ENCODE results near the gene CDX1.

Gene CDX1

GRCh38 chr5:150184990-150185912 is 18.7 kb downstream of the CDX1 start:
- H3K27me3 ChIP-seq (replicated peaks), result peaks cover 19% of the 10 kb centered on the region

GRCh38 chr5:150186137-150186536 is 19.6 kb downstream of the CDX1 start:
- H3K27ac ChIP-seq, result no peak overlapping the region
- TF ChIP-seq CTCF (IDR thresholded peaks at IDR 0.05; ENCODE audit: low read depth, low read length, missing control alignments), result no peak
- in situ Hi-C loops (cut with HindIII; ENCODE audit: low pct_ligation_motif_present, low sequenced_read_pairs), result no loop called here
- H3K27me3 ChIP-seq (replicated peaks), result peaks cover 27% of the 10 kb centered on the region
- no peak for DNase-seq
- no peak overlapping the region for H3K4me3 ChIP-seq (ENCODE audit: low read depth, low read length)
- H3K36me3 ChIP-seq (replicated peaks), result no peaks in the 10 kb centered on the region

More at GRCh38 chr5:150184990-150185912, 18.7 kb downstream of the CDX1 start:
- Histone ChIP-seq H3K27ac (no peak overlapping the region), H3K4me3 (ENCODE audit: low read depth, low read length) (no peak overlapping the region), H3K36me3 (replicated peaks) (no peaks in the 10 kb centered on the region)
- in situ Hi-C loops (cut with HindIII; ENCODE audit: low pct_ligation_motif_present, low sequenced_read_pairs), result no loop called here
- no peak for DNase-seq
- TF ChIP-seq CTCF (IDR thresholded peaks at IDR 0.05; ENCODE audit: low read depth, low read length, missing control alignments), result no peak

- in situ Hi-C loops (cut with HindIII; ENCODE audit: low pct_ligation_motif_present, low sequenced_read_pairs), result no loop called here
- no peak for DNase-seq
- no peak for TF ChIP-seq CTCF (IDR thresholded peaks at IDR 0.05; ENCODE audit: low read depth, low read length, missing control alignments)
- Histone ChIP-seq H3K27ac (no peak overlapping the region), H3K4me3 (ENCODE audit: low read depth, low read length) (no peak overlapping the region), H3K36me3 (replicated peaks) (no peaks in the 10 kb centered on the region), H3K27me3 (replicated peaks) (peaks cover 27% of the 10 kb centered on the region)
Observed at GRCh38 chr5:150186897-150187296, 20.3 kb downstream of the CDX1 start.

GRCh38 chr5:150188146-150188842 is 21.7 kb downstream of the CDX1 start:
- Histone ChIP-seq H3K27ac (no peak overlapping the region), H3K36me3 (replicated peaks) (no peaks in the 10 kb centered on the region), H3K4me3 (ENCODE audit: low read depth, low read length) (no peak overlapping the region), H3K27me3 (replicated peaks) (peaks cover 33% of the 10 kb centered on the region)
- no peak for TF ChIP-seq CTCF (IDR thresholded peaks at IDR 0.05; ENCODE audit: low read depth, low read length, missing control alignments)
- DNase-seq, result no peak
- in situ Hi-C loops (cut with HindIII; ENCODE audit: low pct_ligation_motif_present, low sequenced_read_pairs), result no loop called here

- Histone ChIP-seq H3K27me3 (replicated peaks) (peaks cover 33% of the 10 kb centered on the region), H3K27ac (no peak overlapping the region), H3K4me3 (ENCODE audit: low read depth, low read length) (no peak overlapping the region), H3K36me3 (replicated peaks) (no peaks in the 10 kb centered on the region)
- TF ChIP-seq CTCF (IDR thresholded peaks at IDR 0.05; ENCODE audit: low read depth, low read length, missing control alignments), result no peak
- no peak for DNase-seq
- in situ Hi-C loops (cut with HindIII; ENCODE audit: low pct_ligation_motif_present, low sequenced_read_pairs), result no loop called here
Observed at GRCh38 chr5:150189326-150189725, 22.7 kb downstream of the CDX1 start.

All from brain microvascular endothelial cell (primary cell).